Stimulated activated naive B cell treated with anti-CD40 and anti-IgM and Interleukin-4, amounts not matched to agents 10 μg/mL and 1 μg/mL and 100 μg/mL, for 72 hours (primary cell): ENCODE measurements around the gene RNASE12.
"Not testable (repeated sequence)": the region's sequence is repeated elsewhere in the genome, so short reads cannot be mapped to it uniquely, and the experiment has no call there.

Source experiments
- ATAC-seq, 2 donors: fragments of 150-1000 bp; cut with Tn5 transposase; replicated peaks; 2 replicates each; pipeline ENCODE4 v1.10.0; 2021; ENCODE audit warnings: moderate library complexity in 1 of 2
- DNase-seq: peaks from one replicate; pipeline ENCODE4 v3.0.0; 2021
- H3K27ac Mint-ChIP-seq: one replicate; pipeline ENCODE4 v1.8.0; 2022; ENCODE audit warnings: mild to moderate bottlenecking, mixed read lengths
- H3K27me3 Mint-ChIP-seq, 2 donors: one replicate each; pipeline ENCODE4 v1.8.0; 2022; ENCODE audit warnings: mixed read lengths in 2 of 2
- H3K36me3 Mint-ChIP-seq, 2 donors: one replicate each; pipeline ENCODE4 v1.8.0; 2022; ENCODE audit warnings: mixed read lengths in 2 of 2, mild to moderate bottlenecking in 1 of 2
- H3K4me1 Mint-ChIP-seq, 2 donors: one replicate each; pipeline ENCODE4 v1.8.0; 2022; ENCODE audit warnings: mixed read lengths in 2 of 2, mild to moderate bottlenecking in 1 of 2
- H3K4me3 Mint-ChIP-seq, 2 donors: one replicate each; pipeline ENCODE4 v1.8.0; 2022; ENCODE audit warnings: mild to moderate bottlenecking in 2 of 2, mixed read lengths in 2 of 2, moderate library complexity in 1 of 2
- H3K9me3 Mint-ChIP-seq, 2 donors: one replicate each; pipeline ENCODE4 v1.8.0; 2022; ENCODE audit warnings: mixed read lengths in 2 of 2, mild to moderate bottlenecking in 1 of 2

The RNASE12 gene

GRCh38 chr14:20578325-20578724 is 12.9 kb downstream of the RNASE12 start:
- Mint-ChIP-seq H3K4me3 (no peak overlapping the region), H3K27ac (no peak overlapping the region), H3K27me3 (peaks cover 0 to 5% of the 10 kb centered on the region in 2 donors), H3K4me1 (peaks cover 0 to 2% of the 10 kb centered on the region in 2 donors), H3K36me3 (no peaks in the 10 kb centered on the region), H3K9me3 (no peaks in the 10 kb centered on the region)
- DNase-seq: no peak
- no peak for ATAC-seq

- ATAC-seq, H3K27ac Mint-ChIP-seq, H3K36me3 Mint-ChIP-seq, H3K4me1 Mint-ChIP-seq, DNase-seq, H3K4me3 Mint-ChIP-seq, H3K9me3 Mint-ChIP-seq: not testable (repeated sequence)
- peaks cover 0 to 14% of the 10 kb centered on the region in 2 donors for H3K27me3 Mint-ChIP-seq
These were observed 18.7 kb downstream of the RNASE12 start for GRCh38 chr14:20572382-20572990.

GRCh38 chr14:20570720-20571119 is 20.5 kb downstream of the RNASE12 start:
- H3K9me3 Mint-ChIP-seq, H3K27ac Mint-ChIP-seq: not testable (repeated sequence)

GRCh38 chr14:20569865-20570264 is 21.3 kb downstream of the RNASE12 start:
- not testable (repeated sequence) for ATAC-seq, H3K4me1 Mint-ChIP-seq, H3K27ac Mint-ChIP-seq, H3K9me3 Mint-ChIP-seq, H3K36me3 Mint-ChIP-seq, H3K4me3 Mint-ChIP-seq, DNase-seq
- H3K27me3 Mint-ChIP-seq: peaks cover 0 to 14% of the 10 kb centered on the region in 2 donors

More at GRCh38 chr14:20570720-20571119, 20.5 kb downstream of the RNASE12 start:
- DNase-seq, H3K4me1 Mint-ChIP-seq, ATAC-seq, H3K36me3 Mint-ChIP-seq, H3K4me3 Mint-ChIP-seq: not testable (repeated sequence)
- H3K27me3 Mint-ChIP-seq: peaks cover 0 to 14% of the 10 kb centered on the region in 2 donors

GRCh38 chr14:20569066-20569465 is 22.1 kb downstream of the RNASE12 start:
- H3K9me3 Mint-ChIP-seq: peaks cover 5 to 8% of the 10 kb centered on the region in 2 donors
- H3K27ac Mint-ChIP-seq: no peak overlapping the region
- no peaks in the 10 kb centered on the region for H3K4me1 Mint-ChIP-seq
- no peak overlapping the region for H3K4me3 Mint-ChIP-seq
- peaks cover 0 to 6% of the 10 kb centered on the region in 2 donors for H3K36me3 Mint-ChIP-seq
- H3K27me3 Mint-ChIP-seq: peaks cover 0 to 9% of the 10 kb centered on the region in 2 donors
- DNase-seq: no peak
- no peak for ATAC-seq

- no peak for ATAC-seq
- no peak overlapping the region for H3K4me3 Mint-ChIP-seq
- no peak overlapping the region for H3K27ac Mint-ChIP-seq
- no peak for DNase-seq
- peaks cover 5 to 8% of the 10 kb centered on the region in 2 donors for H3K9me3 Mint-ChIP-seq
- H3K27me3 Mint-ChIP-seq: peaks cover 0 to 9% of the 10 kb centered on the region in 2 donors
- H3K4me1 Mint-ChIP-seq: no peaks in the 10 kb centered on the region
- peaks cover 0 to 6% of the 10 kb centered on the region in 2 donors for H3K36me3 Mint-ChIP-seq
These were observed 22.8 kb downstream of the RNASE12 start for GRCh38 chr14:20568393-20568792.

GRCh38 chr14:20567199-20567598 is 24.0 kb downstream of the RNASE12 start:
- not testable (repeated sequence) for DNase-seq, H3K4me1 Mint-ChIP-seq, H3K4me3 Mint-ChIP-seq, ATAC-seq, H3K36me3 Mint-ChIP-seq, H3K27me3 Mint-ChIP-seq, H3K9me3 Mint-ChIP-seq, H3K27ac Mint-ChIP-seq

GRCh38 chr14:20564501-20564997 is 26.6 kb downstream of the RNASE12 start:
- H3K27me3 Mint-ChIP-seq: no peaks in the 10 kb centered on the region

GRCh38 chr14:20563971-20564370 is 27.2 kb downstream of the RNASE12 start:
- Mint-ChIP-seq H3K27ac (no peak overlapping the region), H3K4me1 (no peaks in the 10 kb centered on the region), H3K9me3 (peaks cover 5 to 8% of the 10 kb centered on the region in 2 donors), H3K36me3 (peaks cover 0 to 6% of the 10 kb centered on the region in 2 donors), H3K27me3 (no peaks in the 10 kb centered on the region), H3K4me3 (no peak overlapping the region)
- ATAC-seq (no peak), DNase-seq (no peak)

More at GRCh38 chr14:20564501-20564997, 26.6 kb downstream of the RNASE12 start:
- H3K4me1 Mint-ChIP-seq: no peaks in the 10 kb centered on the region
- H3K9me3 Mint-ChIP-seq: peaks cover 5 to 8% of the 10 kb centered on the region in 2 donors
- peaks cover 0 to 6% of the 10 kb centered on the region in 2 donors for H3K36me3 Mint-ChIP-seq
- H3K4me3 Mint-ChIP-seq: no peak overlapping the region
- DNase-seq (no peak), ATAC-seq (no peak)
- H3K27ac Mint-ChIP-seq: no peak overlapping the region

- no peaks in the 10 kb centered on the region for H3K9me3 Mint-ChIP-seq
- no peaks in the 10 kb centered on the region for H3K36me3 Mint-ChIP-seq
- no peaks in the 10 kb centered on the region for H3K4me1 Mint-ChIP-seq
- ATAC-seq (no peak), DNase-seq (no peak)
- H3K27me3 Mint-ChIP-seq: peaks cover 0 to 10% of the 10 kb centered on the region in 2 donors
- H3K4me3 Mint-ChIP-seq: no peak within 1 kb of the TSS
- H3K27ac Mint-ChIP-seq: no peak within 1 kb of the TSS
These were observed 30.2 kb downstream of the RNASE12 start, which contains the start of gene RNASE9 for GRCh38 chr14:20560961-20561360. Gene RNASE9 (minus strand): TSS chr14:20561047.

- DNase-seq: no peak
These were observed 31.7 kb downstream of the RNASE12 start for GRCh38 chr14:20559461-20559904.

GRCh38 chr14:20557212-20557542 is 34.0 kb downstream of the RNASE12 start:
- no peaks in the 10 kb centered on the region for H3K9me3 Mint-ChIP-seq
- H3K27me3 Mint-ChIP-seq: peaks cover 0 to 10% of the 10 kb centered on the region in 2 donors
- DNase-seq (no peak), ATAC-seq (no peak)
- H3K27ac Mint-ChIP-seq: no peak overlapping the region
- no peak overlapping the region for H3K4me3 Mint-ChIP-seq
- no peaks in the 10 kb centered on the region for H3K4me1 Mint-ChIP-seq
- H3K36me3 Mint-ChIP-seq: no peaks in the 10 kb centered on the region

More at GRCh38 chr14:20559461-20559904, 31.7 kb downstream of the RNASE12 start:
- Mint-ChIP-seq H3K9me3 (no peaks in the 10 kb centered on the region), H3K36me3 (no peaks in the 10 kb centered on the region), H3K4me1 (no peaks in the 10 kb centered on the region), H3K4me3 (no peak overlapping the region), H3K27me3 (peaks cover 0 to 10% of the 10 kb centered on the region in 2 donors), H3K27ac (no peak overlapping the region)
- no peak for ATAC-seq

- Mint-ChIP-seq H3K4me3 (no peak overlapping the region), H3K9me3 (no peaks in the 10 kb centered on the region), H3K27ac (no peak overlapping the region), H3K27me3 (peaks cover 0 to 10% of the 10 kb centered on the region in 2 donors), H3K36me3 (no peaks in the 10 kb centered on the region), H3K4me1 (no peaks in the 10 kb centered on the region)
- ATAC-seq (no peak), DNase-seq (no peak)
These were observed 34.5 kb downstream of the RNASE12 start for GRCh38 chr14:20556500-20557211.

- ATAC-seq: no peak
These were observed 35.3 kb downstream of the RNASE12 start for GRCh38 chr14:20555845-20556244.

GRCh38 chr14:20553024-20553423 is 38.2 kb downstream of the RNASE12 start:
- no peak for DNase-seq
- H3K36me3 Mint-ChIP-seq: no peaks in the 10 kb centered on the region
- H3K27ac Mint-ChIP-seq: no peak overlapping the region
- peaks cover 0 to 7% of the 10 kb centered on the region in 2 donors for H3K27me3 Mint-ChIP-seq
- H3K9me3 Mint-ChIP-seq: no peaks in the 10 kb centered on the region
- ATAC-seq: no peak
- no peaks in the 10 kb centered on the region for H3K4me1 Mint-ChIP-seq
- H3K4me3 Mint-ChIP-seq: no peak overlapping the region

More at GRCh38 chr14:20555845-20556244, 35.3 kb downstream of the RNASE12 start:
- Mint-ChIP-seq H3K9me3 (no peaks in the 10 kb centered on the region), H3K27me3 (peaks cover 0 to 10% of the 10 kb centered on the region in 2 donors), H3K4me1 (no peaks in the 10 kb centered on the region), H3K27ac (no peak overlapping the region), H3K36me3 (no peaks in the 10 kb centered on the region), H3K4me3 (no peak overlapping the region)
- no peak for DNase-seq
